Mesothelial cell of epicardium (in vitro differentiated cells): Measurements from ENCODE around the gene RAB31. TPM values are rescaled to one million over a fixed set of nuclear protein-coding genes. Genes with fewer than 3 reads are reported as not detected.

ENCODE experiments used
- DNase-seq, 2 experiments: peaks; one replicate each; pipeline ENCODE4 v3.0.0; 2021; ENCODE audit warnings: low spot score in 2 of 2; ENCODE audit not compliant: unreplicated experiment in 2 of 2
- H3K27ac Mint-ChIP-seq: 2 replicates; pipeline ENCODE4 v1.8.0; 2021; ENCODE audit warnings: mixed read lengths
- H3K27me3 Mint-ChIP-seq: 2 replicates; pipeline ENCODE4 v1.8.0; 2021; ENCODE audit warnings: low read depth, mixed read lengths
- H3K36me3 Mint-ChIP-seq: 2 replicates; pipeline ENCODE4 v1.8.0; 2021; ENCODE audit warnings: mixed read lengths
- H3K4me1 Mint-ChIP-seq: 2 replicates; pipeline ENCODE4 v1.8.0; 2021; ENCODE audit warnings: mixed read lengths
- H3K4me3 Mint-ChIP-seq: 2 replicates; pipeline ENCODE4 v1.8.0; 2021; ENCODE audit warnings: mild to moderate bottlenecking, moderate library complexity, mixed read lengths
- H3K9me3 Mint-ChIP-seq: 2 replicates; pipeline ENCODE4 v1.8.0; 2021; ENCODE audit warnings: mixed read lengths
- total RNA-seq: library from RNA; stranded (reverse); gene quantifications from 3 replicates; pipeline ENCODE4 v1.2.1, GENCODE V29; 2021
- TF ChIP-seq, protein P1 (sequence below): fragments of 200-600 bp; sonication (generic); IDR thresholded peaks from one replicate; pipeline ENCODE4 v1.5.0; 2021; ENCODE audit warnings: antibody characterized with exemption; ENCODE audit not compliant: unreplicated experiment

Gene RAB31
- total RNA-seq, 1 donor from 2014 or later: 21.8 TPM

DNA sequence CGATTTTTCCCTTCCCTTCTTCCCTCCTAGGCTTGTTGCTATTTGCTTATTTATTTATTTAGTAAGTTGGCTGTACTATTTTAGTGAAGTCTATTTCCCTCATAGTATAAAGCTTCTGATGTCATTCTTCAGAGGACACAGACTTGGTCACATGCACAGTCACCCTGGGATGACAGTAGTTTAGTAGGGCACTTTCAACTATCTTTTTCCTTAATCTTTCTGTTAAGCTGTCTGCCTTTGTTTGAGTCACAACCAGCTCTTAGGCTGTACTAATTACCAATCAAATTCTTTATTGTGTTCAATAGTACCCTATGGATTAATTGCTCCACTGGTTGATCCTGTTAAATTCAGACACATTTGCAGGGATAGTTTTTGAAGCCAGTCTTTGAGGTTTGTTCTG is 26.9 kb upstream of the RAB31 start:
- no peaks in the 10 kb centered on the region for H3K27me3 Mint-ChIP-seq
- H3K36me3 Mint-ChIP-seq: peaks cover 2% of the 10 kb centered on the region
- peaks cover 20% of the 10 kb centered on the region for H3K9me3 Mint-ChIP-seq
- peaks cover 2% of the 10 kb centered on the region for H3K4me1 Mint-ChIP-seq
- H3K4me3 Mint-ChIP-seq: no peak overlapping the region
- no peak overlapping the region for H3K27ac Mint-ChIP-seq
- TF ChIP-seq, protein P1, sequence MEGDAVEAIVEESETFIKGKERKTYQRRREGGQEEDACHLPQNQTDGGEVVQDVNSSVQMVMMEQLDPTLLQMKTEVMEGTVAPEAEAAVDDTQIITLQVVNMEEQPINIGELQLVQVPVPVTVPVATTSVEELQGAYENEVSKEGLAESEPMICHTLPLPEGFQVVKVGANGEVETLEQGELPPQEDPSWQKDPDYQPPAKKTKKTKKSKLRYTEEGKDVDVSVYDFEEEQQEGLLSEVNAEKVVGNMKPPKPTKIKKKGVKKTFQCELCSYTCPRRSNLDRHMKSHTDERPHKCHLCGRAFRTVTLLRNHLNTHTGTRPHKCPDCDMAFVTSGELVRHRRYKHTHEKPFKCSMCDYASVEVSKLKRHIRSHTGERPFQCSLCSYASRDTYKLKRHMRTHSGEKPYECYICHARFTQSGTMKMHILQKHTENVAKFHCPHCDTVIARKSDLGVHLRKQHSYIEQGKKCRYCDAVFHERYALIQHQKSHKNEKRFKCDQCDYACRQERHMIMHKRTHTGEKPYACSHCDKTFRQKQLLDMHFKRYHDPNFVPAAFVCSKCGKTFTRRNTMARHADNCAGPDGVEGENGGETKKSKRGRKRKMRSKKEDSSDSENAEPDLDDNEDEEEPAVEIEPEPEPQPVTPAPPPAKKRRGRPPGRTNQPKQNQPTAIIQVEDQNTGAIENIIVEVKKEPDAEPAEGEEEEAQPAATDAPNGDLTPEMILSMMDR: no peak
- no peak for DNase-seq

DNA sequence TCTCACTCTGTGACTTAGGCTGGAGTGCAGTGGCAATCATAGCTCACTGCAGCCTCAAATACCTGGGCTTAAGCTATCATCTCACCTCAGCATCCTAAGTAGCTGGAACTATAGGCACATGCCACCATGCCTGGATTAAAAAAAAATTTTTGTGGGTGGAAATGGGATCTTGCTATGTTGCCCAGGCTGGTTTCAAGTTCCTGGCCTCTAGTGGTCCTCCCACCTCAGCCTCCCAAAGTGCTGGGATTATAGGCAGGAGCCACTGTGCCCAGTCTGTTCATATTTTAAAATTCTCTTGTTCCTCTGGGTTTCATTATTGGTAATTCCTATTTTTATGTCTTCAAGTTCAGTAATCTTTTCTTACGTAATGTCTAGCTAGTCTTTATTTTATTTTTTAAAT is 25.5 kb upstream of the RAB31 start:
- no peaks in the 10 kb centered on the region for H3K27me3 Mint-ChIP-seq
- TF ChIP-seq, protein P1: no peak
- no peak overlapping the region for H3K4me3 Mint-ChIP-seq
- H3K4me1 Mint-ChIP-seq: peaks cover 2% of the 10 kb centered on the region
- H3K36me3 Mint-ChIP-seq: no peaks in the 10 kb centered on the region
- no peak for DNase-seq
- H3K9me3 Mint-ChIP-seq: peaks cover 11% of the 10 kb centered on the region
- H3K27ac Mint-ChIP-seq: no peak overlapping the region

DNA sequence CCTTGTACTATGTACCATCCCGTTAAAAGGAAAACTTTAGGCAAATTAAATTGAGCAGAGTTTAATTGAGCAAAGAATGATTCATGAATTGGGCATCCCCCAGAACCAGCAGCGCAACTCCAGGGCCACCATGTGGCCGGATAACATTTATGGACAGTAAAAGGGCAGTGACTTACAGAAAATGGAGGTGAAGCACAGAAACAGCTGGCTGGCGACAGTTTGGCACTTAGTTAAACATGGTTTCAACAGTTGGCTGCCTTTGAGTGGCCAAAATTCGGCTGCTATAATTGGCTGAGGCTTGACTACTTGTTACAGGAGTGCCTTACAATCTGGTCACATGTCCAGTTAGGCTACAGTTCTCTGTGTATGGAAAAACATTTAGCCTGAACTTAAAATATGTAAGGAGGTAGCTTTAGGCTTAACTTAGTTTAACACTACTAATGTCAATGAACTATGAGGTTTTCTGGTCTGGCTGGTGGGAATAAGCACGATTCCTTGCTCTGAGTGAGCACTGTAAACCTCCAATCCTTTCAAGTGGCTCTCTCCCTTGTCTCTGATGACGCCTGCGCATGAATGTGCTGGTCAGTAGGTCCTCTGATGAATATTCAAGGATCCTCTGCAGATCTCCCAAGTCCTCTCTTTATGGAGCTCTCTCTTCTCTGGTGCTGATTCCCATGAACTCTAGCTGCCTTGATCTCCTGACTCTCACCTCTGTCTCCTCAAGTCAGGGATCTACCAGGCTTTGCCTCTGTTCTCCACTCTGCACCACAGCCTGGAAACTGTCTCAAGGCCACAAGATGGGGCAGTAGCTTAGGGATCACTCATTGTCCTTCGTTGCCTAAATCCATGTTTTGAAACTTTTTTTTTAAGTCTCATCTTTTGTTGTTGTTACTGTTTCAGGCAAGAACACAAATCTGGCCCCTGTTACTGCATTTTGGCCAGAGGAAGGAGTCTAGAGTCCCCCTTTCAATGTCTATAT is 24.4 kb upstream of the RAB31 start:
- Mint-ChIP-seq H3K36me3 (no peaks in the 10 kb centered on the region), H3K4me1 (peaks cover 2% of the 10 kb centered on the region), H3K27me3 (no peaks in the 10 kb centered on the region), H3K27ac (no peak overlapping the region), H3K4me3 (no peak overlapping the region), H3K9me3 (peaks cover 2% of the 10 kb centered on the region)
- DNase-seq: no peak
- TF ChIP-seq, protein P1: no peak

DNA sequence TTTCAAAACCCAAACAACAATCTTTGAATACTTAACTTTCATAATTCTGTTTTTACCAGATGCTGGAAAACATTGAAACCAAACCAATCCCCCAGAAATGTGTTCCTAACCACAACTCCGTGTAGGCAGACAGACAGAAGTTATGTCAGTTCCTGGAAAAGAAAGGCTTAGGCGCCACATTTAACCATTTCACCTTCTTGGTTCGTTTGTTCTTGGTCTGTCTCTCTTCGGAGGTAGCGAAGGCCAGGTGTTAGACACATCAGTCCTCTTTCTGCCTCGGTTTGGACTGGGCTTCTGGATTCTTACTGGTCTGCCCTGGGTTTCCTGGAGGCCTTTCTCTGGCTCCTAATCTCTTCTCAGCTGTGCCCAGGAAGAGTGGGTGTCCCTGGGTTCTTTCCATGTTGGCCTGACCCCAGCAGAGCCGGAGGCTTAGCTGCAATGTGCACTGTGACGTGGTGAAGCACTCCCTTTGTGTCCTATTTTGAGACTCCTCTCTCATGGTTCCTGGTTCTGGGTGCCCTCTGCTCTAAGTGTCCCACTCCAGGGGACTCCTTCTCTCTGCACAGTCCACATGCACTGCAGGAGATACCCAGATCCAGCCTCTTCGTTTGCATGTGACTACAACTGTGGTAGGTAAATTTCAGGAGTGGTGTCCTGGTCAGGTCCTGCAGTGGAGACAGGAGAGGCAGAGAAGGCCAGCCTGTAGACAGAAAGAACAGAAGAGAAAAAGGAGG is 23.1 kb upstream of the RAB31 start:
- H3K9me3 Mint-ChIP-seq: no peaks in the 10 kb centered on the region
- no peak for DNase-seq
- no peak overlapping the region for H3K27ac Mint-ChIP-seq
- no peaks in the 10 kb centered on the region for H3K27me3 Mint-ChIP-seq
- peaks cover 2% of the 10 kb centered on the region for H3K4me1 Mint-ChIP-seq
- no peak overlapping the region for H3K4me3 Mint-ChIP-seq
- TF ChIP-seq, protein P1: no peak
- H3K36me3 Mint-ChIP-seq: no peaks in the 10 kb centered on the region

DNA sequence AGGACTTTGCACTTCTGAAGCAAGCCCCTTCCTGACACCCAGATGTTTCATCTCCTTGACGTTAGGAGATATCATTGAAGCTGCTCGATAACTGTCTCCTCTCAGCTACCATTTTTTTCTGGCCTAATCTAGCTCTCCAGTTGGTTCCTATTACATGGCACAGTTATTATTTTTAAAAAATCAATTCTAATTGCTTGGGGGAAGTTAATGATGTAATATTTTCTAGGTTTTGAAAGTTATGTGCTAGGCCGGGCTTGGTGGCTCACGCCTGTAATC is 22.5 kb upstream of the RAB31 start:
- no peak overlapping the region for H3K27ac Mint-ChIP-seq

More for the DNA sequence above, 22.5 kb upstream of the RAB31 start:
- Mint-ChIP-seq H3K4me1 (peaks cover 2% of the 10 kb centered on the region), H3K4me3 (no peak overlapping the region), H3K27me3 (no peaks in the 10 kb centered on the region), H3K36me3 (no peaks in the 10 kb centered on the region), H3K9me3 (no peaks in the 10 kb centered on the region)
- TF ChIP-seq, protein P1: no peak
- no peak for DNase-seq
